ENCODE measurements around the gene CPNE9.

The CPNE9 gene, protein sequence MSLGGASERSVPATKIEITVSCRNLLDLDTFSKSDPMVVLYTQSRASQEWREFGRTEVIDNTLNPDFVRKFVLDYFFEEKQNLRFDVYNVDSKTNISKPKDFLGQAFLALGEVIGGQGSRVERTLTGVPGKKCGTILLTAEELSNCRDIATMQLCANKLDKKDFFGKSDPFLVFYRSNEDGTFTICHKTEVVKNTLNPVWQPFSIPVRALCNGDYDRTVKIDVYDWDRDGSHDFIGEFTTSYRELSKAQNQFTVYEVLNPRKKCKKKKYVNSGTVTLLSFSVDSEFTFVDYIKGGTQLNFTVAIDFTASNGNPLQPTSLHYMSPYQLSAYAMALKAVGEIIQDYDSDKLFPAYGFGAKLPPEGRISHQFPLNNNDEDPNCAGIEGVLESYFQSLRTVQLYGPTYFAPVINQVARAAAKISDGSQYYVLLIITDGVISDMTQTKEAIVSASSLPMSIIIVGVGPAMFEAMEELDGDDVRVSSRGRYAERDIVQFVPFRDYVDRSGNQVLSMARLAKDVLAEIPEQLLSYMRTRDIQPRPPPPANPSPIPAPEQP

DNA sequence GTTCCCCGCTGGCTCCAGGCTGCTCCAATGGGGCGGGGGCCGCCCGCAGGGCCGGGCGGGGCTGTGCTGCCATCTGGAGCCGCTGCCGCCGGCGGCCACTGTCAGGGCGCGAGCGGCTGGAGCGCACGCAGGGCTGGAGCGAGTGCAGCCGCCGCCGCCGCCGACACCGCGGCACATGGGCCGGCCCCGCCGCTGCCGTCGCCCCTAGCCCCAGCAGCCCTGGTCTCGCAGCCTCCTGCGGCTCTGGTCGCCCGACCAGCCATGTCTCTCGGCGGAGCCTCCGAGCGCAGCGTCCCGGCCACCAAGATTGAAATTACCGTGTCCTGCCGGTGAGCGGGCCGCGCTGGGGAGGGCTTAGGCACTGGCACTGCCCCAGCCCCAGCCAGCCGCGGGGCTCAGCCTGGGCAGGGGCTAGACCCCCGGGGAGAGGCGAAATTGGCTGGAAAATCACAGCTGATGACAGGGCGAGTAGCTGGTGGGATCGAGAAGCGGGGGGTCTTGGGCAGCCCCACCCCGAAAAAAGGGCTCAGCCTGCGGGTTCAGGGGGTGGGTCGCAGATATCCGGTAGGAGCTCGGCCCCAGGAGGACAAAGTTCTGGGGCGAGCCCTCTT is at the start of gene CPNE9:
Gene CPNE9 (plus strand): TSS at position 98 of the 611 bp plus-strand sequence. CDS start 164 bp downstream, at position 262.
- TF ChIP-seq, protein P1, sequence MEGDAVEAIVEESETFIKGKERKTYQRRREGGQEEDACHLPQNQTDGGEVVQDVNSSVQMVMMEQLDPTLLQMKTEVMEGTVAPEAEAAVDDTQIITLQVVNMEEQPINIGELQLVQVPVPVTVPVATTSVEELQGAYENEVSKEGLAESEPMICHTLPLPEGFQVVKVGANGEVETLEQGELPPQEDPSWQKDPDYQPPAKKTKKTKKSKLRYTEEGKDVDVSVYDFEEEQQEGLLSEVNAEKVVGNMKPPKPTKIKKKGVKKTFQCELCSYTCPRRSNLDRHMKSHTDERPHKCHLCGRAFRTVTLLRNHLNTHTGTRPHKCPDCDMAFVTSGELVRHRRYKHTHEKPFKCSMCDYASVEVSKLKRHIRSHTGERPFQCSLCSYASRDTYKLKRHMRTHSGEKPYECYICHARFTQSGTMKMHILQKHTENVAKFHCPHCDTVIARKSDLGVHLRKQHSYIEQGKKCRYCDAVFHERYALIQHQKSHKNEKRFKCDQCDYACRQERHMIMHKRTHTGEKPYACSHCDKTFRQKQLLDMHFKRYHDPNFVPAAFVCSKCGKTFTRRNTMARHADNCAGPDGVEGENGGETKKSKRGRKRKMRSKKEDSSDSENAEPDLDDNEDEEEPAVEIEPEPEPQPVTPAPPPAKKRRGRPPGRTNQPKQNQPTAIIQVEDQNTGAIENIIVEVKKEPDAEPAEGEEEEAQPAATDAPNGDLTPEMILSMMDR (conservative IDR thresholded peaks at IDR 0.05): no peak
- H3K27ac ChIP-seq: peak within 1 kb of the TSS; percentile 54; the same call in 1 of the 2 replicates

DNA sequence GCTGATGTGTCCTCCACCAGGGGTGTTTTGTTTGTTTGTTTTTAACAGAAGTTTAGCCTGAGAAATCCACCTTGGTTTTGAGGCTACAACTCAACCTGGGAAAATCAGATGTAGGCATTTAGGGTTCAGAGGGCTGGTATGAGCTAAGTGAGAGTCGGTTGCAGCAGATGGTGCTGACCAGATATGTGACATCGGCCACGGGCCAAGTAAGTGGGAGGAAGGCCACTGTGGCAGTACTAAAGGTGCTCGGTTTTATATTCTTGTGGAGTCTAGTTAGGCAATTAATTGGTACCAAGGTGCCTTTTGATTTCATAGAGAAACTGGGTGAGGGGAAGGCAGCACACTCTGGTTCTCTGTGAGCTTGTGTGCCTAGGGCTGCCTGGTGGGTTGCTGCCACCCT is 43.8 kb upstream of the CPNE9 start:
- TF ChIP-seq, protein P1 (conservative IDR thresholded peaks at IDR 0.05): no peak
- no peak overlapping the region for H3K27ac ChIP-seq

DNA sequence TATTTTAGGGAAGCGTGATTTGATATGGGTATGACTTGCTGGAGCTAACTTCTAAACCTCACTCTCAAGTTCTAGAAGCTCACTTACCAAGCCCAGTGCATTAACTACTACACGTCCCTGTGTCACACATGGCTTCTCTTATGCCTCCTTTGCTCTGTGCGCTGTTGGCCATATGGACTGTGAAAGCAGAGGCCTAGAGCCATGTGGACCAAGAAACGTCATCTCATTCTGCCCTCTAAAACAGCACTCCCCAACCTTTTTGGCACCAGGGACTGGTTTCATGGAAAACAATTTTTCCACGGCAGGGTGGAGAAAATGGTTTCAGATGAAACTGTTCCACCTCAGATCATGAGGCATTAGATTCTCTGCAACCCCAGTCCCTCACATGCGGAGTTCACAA is 42.7 kb upstream of the CPNE9 start:
- H3K27ac ChIP-seq: no peak overlapping the region
- TF ChIP-seq, protein P1 (conservative IDR thresholded peaks at IDR 0.05): no peak

DNA sequence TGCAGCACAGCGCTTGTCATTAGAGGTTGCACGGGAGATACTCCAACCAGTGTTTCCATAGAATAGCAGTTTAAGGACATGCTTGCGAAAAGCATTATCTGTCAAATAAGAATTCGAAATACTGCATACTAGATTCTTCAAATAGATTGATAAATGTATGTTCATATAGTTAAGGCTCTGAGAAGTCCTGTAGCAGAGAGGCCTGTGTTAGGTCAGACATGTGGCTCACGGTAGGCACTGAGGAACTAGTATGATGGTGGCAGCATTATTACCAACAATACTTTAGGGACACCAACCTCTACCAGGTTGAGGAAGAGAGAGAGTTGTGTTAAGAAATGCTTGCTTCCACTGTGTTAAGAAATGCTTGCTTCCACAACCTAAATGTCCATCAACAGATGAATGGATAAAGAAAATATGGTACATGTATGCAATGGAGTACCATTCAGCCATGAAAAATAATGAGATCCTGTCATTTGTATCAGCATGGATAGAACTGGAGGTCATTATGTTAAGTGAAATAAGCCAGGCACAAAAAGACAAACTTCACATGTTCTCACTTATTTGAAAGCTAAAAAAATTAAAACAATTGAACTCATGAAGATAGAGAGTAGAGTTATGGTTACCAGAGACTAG is 39.4 kb upstream of the CPNE9 start:
- TF ChIP-seq, protein P1 (conservative IDR thresholded peaks at IDR 0.05): no peak
- no peak overlapping the region for H3K27ac ChIP-seq

DNA sequence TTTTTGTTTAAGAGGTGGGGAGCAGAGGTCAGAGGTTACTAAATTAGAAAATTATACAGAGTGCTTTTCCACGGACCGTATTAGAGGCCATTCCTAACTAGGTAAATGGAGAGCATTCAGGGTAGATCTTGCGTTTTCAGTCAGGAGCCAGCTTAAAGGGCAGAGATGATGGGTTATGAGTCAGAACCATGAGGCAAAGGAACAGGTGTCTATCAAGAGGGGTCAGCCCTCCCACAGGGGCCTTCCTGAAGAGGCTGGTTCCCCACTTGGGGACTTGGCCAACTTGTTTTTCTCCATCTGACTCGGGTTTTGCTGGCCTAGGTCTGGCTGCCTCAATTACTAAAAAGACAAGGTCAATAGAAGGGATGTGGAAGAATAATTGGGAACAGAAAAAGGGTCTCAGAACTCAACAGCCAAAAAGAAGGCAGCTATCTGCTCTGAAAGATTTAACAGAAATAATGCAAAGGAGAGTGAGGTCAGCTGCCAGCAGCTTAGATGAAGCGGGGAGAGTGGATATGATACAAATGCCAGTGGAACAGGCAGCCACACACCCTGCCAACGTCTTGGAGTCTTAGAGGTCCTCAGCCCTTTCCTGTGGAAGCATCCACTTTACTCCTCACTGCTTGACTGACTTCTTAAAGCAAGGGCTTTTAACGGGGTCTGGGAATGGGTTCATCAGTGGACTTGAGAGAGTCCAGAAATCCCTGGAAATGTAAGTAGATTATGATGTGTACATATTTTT is 36.8 kb upstream of the CPNE9 start:
- no peak overlapping the region for H3K27ac ChIP-seq
- TF ChIP-seq, protein P1 (conservative IDR thresholded peaks at IDR 0.05): no peak

DNA sequence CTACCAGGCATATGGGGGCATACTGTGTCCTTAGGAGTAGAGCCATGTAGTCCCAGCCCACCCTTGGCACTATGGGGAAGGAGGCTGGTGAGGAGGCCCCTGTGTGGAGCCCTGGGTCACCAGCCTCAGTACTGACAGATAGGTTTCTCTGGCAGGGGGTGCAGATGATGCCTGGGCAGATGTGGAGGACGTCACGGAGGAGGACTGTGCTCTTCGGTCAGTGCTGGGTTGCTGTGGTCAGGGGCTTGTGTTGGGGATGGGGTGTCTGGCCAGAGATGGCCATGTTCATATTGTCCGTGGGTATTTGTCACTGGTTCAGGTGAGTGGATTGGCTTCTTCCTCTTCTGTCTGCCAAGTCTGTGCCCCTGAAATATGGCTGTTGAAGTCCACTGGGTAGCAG is 34.4 kb upstream of the CPNE9 start:
- TF ChIP-seq, protein P1 (conservative IDR thresholded peaks at IDR 0.05): no peak
- peak overlapping the region; percentile 82 for H3K27ac ChIP-seq
